ENCODE data around the gene MBLAC1.
A peak's percentile ranks its signal among the peaks of the same experiment; 100 is the strongest.

DNA sequence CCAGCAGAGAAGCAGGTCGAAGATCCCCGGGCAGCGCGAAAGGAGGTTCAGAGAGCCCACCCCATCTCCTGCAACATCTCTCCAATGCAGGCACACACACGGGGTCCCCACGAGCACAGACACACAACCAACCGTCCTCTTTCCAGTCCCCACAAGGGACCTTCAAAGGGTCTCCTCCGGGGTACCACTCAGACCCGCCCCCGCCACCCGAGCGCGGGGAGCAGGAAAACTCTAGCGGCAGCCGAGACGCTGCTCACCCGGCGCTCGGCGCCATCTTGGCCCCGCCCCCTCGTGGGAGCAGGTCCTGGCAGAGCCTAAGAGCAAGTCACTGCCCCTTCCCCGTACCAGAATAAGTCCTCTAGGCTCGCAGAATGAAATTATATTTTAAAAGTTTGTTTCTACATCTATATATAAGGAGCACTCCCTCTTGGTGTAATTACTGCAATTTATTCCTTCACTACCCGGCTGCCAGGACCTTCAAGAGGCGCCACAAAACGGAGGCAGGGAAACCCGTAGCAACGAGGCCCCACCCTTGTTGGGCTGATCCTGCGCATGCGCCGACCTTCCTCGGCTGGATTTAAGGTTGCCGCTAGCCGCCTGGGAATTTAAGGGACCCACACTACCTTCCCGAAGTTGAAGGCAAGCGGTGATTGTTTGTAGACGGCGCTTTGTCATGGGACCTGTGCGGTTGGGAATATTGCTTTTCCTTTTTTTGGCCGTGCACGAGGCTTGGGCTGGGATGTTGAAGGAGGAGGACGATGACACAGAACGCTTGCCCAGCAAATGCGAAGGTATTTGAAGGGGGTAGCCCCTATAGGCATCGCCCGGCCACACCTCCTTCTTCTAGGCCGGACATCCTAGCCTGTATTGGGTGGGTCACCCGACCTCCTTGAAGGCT is 7.4 kb upstream of the MBLAC1 start, which contains the start of the genes CNPY4 and TAF6:
- TF ChIP-seq, protein P1, sequence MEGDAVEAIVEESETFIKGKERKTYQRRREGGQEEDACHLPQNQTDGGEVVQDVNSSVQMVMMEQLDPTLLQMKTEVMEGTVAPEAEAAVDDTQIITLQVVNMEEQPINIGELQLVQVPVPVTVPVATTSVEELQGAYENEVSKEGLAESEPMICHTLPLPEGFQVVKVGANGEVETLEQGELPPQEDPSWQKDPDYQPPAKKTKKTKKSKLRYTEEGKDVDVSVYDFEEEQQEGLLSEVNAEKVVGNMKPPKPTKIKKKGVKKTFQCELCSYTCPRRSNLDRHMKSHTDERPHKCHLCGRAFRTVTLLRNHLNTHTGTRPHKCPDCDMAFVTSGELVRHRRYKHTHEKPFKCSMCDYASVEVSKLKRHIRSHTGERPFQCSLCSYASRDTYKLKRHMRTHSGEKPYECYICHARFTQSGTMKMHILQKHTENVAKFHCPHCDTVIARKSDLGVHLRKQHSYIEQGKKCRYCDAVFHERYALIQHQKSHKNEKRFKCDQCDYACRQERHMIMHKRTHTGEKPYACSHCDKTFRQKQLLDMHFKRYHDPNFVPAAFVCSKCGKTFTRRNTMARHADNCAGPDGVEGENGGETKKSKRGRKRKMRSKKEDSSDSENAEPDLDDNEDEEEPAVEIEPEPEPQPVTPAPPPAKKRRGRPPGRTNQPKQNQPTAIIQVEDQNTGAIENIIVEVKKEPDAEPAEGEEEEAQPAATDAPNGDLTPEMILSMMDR (IDR thresholded peaks at IDR 0.05 in 2 of 3, conservative IDR thresholded peaks at IDR 0.05 in 1 of 3; ENCODE audit: control insufficient read depth in 2 of 3, extremely low read depth in 1 of 3, insufficient read depth in 1 of 3, low read depth in 3 of 3, low read length in 3 of 3) = no peak
- TF ChIP-seq NFYA (IDR thresholded peaks at IDR 0.05; ENCODE audit: borderline replicate concordance, low read depth, low read length) = no peak
- no peak for TF ChIP-seq HDAC2 (IDR thresholded peaks at IDR 0.05)
- no peak for TF ChIP-seq ETV6 (conservative IDR thresholded peaks at IDR 0.05 in 1 of 2, IDR thresholded peaks at IDR 0.05 in 1 of 2; ENCODE audit: borderline replicate concordance in 1 of 2, low read depth in 1 of 2)
- TF ChIP-seq, protein P2, sequence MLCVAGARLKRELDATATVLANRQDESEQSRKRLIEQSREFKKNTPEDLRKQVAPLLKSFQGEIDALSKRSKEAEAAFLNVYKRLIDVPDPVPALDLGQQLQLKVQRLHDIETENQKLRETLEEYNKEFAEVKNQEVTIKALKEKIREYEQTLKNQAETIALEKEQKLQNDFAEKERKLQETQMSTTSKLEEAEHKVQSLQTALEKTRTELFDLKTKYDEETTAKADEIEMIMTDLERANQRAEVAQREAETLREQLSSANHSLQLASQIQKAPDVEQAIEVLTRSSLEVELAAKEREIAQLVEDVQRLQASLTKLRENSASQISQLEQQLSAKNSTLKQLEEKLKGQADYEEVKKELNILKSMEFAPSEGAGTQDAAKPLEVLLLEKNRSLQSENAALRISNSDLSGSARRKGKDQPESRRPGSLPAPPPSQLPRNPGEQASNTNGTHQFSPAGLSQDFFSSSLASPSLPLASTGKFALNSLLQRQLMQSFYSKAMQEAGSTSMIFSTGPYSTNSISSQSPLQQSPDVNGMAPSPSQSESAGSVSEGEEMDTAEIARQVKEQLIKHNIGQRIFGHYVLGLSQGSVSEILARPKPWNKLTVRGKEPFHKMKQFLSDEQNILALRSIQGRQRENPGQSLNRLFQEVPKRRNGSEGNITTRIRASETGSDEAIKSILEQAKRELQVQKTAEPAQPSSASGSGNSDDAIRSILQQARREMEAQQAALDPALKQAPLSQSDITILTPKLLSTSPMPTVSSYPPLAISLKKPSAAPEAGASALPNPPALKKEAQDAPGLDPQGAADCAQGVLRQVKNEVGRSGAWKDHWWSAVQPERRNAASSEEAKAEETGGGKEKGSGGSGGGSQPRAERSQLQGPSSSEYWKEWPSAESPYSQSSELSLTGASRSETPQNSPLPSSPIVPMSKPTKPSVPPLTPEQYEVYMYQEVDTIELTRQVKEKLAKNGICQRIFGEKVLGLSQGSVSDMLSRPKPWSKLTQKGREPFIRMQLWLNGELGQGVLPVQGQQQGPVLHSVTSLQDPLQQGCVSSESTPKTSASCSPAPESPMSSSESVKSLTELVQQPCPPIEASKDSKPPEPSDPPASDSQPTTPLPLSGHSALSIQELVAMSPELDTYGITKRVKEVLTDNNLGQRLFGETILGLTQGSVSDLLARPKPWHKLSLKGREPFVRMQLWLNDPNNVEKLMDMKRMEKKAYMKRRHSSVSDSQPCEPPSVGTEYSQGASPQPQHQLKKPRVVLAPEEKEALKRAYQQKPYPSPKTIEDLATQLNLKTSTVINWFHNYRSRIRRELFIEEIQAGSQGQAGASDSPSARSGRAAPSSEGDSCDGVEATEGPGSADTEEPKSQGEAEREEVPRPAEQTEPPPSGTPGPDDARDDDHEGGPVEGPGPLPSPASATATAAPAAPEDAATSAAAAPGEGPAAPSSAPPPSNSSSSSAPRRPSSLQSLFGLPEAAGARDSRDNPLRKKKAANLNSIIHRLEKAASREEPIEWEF (IDR thresholded peaks at IDR 0.05; ENCODE audit: insufficient replicate concordance, low read depth, low read length) = peak; percentile 59
- no peak for TF ChIP-seq RFX5 (IDR thresholded peaks at IDR 0.05; ENCODE audit: low read depth, low read length)
- TF ChIP-seq POLR2A (IDR thresholded peaks at IDR 0.05; ENCODE audit: low read depth, low read length) = peak; percentile 86
- no peak for TF ChIP-seq NFIC (IDR thresholded peaks at IDR 0.05; ENCODE audit: low read depth, low read length)
- TF ChIP-seq, protein P3, sequence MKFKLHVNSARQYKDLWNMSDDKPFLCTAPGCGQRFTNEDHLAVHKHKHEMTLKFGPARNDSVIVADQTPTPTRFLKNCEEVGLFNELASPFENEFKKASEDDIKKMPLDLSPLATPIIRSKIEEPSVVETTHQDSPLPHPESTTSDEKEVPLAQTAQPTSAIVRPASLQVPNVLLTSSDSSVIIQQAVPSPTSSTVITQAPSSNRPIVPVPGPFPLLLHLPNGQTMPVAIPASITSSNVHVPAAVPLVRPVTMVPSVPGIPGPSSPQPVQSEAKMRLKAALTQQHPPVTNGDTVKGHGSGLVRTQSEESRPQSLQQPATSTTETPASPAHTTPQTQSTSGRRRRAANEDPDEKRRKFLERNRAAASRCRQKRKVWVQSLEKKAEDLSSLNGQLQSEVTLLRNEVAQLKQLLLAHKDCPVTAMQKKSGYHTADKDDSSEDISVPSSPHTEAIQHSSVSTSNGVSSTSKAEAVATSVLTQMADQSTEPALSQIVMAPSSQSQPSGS (IDR thresholded peaks at IDR 0.05; ENCODE audit: low read length) = no peak
- TF ChIP-seq NRF1 (conservative IDR thresholded peaks at IDR 0.05; ENCODE audit: low read depth, low read length) = peak; percentile 76

Measured in GM12878 (cell line).